Suprapubic skin (tissue), 4 donors: ENCODE measurements around the gene MIB1.

ENCODE experiments used
- EP300 ChIP-seq: sonication (generic); formaldehyde crosslinking; IDR thresholded peaks from one replicate; pipeline ENCODE4 v1.6.1; 2017; ENCODE audit warnings: antibody characterized with exemption
- POLR2AphosphoS5 ChIP-seq, 3 donors: sonication (generic); formaldehyde crosslinking; IDR thresholded peaks; one replicate each; pipeline ENCODE4 v1.6.1; 2017; ENCODE audit warnings: antibody characterized with exemption in 3 of 3
- TF ChIP-seq, protein P1 (sequence below), 2 donors: fragments of 200-600 bp in 1 of 2; fragments of 450-650 bp in 1 of 2; sonication (generic) in 1 of 2; IDR thresholded peaks; one replicate each; pipeline ENCODE4 v1.5.1; 2016 to 2019; ENCODE audit warnings: antibody characterized with exemption in 2 of 2, mild to moderate bottlenecking in 1 of 2, moderate library complexity in 1 of 2

DNA sequence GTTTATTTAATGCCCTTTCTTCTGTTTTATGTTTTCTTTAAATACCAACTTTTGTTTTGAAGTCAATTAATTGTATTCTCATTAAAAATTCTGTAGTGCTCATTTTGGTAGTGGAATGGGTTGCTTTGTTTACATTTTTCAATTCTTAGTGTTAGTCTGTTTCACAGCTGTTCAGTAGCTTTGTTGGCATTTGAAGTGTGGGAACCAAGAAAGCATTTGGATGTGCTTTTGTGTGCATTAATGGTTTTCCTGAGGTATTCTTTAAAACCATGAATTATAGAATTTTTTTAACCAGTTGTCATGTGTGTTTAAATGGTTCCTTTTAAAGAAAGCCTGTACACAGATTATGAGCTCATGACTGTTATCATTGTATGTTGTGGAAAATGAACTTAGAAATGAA is 19.7 kb downstream of the MIB1 start:
- TF ChIP-seq, protein P1, sequence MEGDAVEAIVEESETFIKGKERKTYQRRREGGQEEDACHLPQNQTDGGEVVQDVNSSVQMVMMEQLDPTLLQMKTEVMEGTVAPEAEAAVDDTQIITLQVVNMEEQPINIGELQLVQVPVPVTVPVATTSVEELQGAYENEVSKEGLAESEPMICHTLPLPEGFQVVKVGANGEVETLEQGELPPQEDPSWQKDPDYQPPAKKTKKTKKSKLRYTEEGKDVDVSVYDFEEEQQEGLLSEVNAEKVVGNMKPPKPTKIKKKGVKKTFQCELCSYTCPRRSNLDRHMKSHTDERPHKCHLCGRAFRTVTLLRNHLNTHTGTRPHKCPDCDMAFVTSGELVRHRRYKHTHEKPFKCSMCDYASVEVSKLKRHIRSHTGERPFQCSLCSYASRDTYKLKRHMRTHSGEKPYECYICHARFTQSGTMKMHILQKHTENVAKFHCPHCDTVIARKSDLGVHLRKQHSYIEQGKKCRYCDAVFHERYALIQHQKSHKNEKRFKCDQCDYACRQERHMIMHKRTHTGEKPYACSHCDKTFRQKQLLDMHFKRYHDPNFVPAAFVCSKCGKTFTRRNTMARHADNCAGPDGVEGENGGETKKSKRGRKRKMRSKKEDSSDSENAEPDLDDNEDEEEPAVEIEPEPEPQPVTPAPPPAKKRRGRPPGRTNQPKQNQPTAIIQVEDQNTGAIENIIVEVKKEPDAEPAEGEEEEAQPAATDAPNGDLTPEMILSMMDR (IDR thresholded peaks at IDR 0.05) = no peak
- no peak for TF ChIP-seq EP300
- no peak for TF ChIP-seq POLR2AphosphoS5 (IDR thresholded peaks at IDR 0.05)
